Kidney capillary endothelial cell (primary cell): Measurements from ENCODE around the gene CHD2.
"Not testable (repeated sequence)": the region's sequence is repeated elsewhere in the genome, so short reads cannot be mapped to it uniquely, and the experiment has no call there.

Source experiments
- DNase-seq: peaks from one replicate; pipeline ENCODE4 v3.0.0-alpha.2; 2018; ENCODE audit warnings: low spot score

Gene CHD2

GRCh38 chr15:92906563-92907081 lies 6.5 kb downstream of the CHD2 start:
- peak; percentile 62 for DNase-seq

GRCh38 chr15:92907229-92907628 lies 7.1 kb downstream of the CHD2 start:
- no peak for DNase-seq

- DNase-seq, result peak; percentile 90
Measured at GRCh38 chr15:92907896-92908712, 8.0 kb downstream of the CHD2 start.

GRCh38 chr15:92908713-92909057 lies 8.6 kb downstream of the CHD2 start:
- no peak for DNase-seq

- DNase-seq, result no peak
Measured at GRCh38 chr15:92909136-92909781, 9.1 kb downstream of the CHD2 start.

- DNase-seq, result no peak
Measured at GRCh38 chr15:92910451-92910850, 10.3 kb downstream of the CHD2 start.

GRCh38 chr15:92914103-92914499 lies 14.0 kb downstream of the CHD2 start:
- DNase-seq, result no peak

GRCh38 chr15:92914768-92915221 lies 14.7 kb downstream of the CHD2 start:
- DNase-seq, result no peak

GRCh38 chr15:92915766-92916435 lies 15.8 kb downstream of the CHD2 start:
- DNase-seq, result no peak

- peak; percentile 93 for DNase-seq
Measured at GRCh38 chr15:92917598-92918407, 17.7 kb downstream of the CHD2 start.

- DNase-seq, result not testable (repeated sequence)
Measured at GRCh38 chr15:92918881-92919280, 18.8 kb downstream of the CHD2 start.

- no peak for DNase-seq
Measured at GRCh38 chr15:92920595-92921161, 20.6 kb downstream of the CHD2 start.

- peak; percentile 52 for DNase-seq
Measured at GRCh38 chr15:92921215-92922131, 21.3 kb downstream of the CHD2 start.

GRCh38 chr15:92922418-92923002 lies 22.4 kb downstream of the CHD2 start:
- DNase-seq, result no peak

- DNase-seq, result peak; percentile 38
Measured at GRCh38 chr15:92924216-92924615, 24.1 kb downstream of the CHD2 start.

- DNase-seq, result no peak
Measured at GRCh38 chr15:92925454-92925853, 25.3 kb downstream of the CHD2 start.

- no peak for DNase-seq
Measured at GRCh38 chr15:92928225-92928750, 28.2 kb downstream of the CHD2 start.

GRCh38 chr15:92929002-92929401 lies 28.9 kb downstream of the CHD2 start:
- no peak for DNase-seq

- no peak for DNase-seq
Measured at GRCh38 chr15:92930054-92930621, 30.0 kb downstream of the CHD2 start.
